Heart right ventricle (tissue), 16 donors: ENCODE measurements around the gene SGSM2. TPM values are rescaled to one million over a fixed set of nuclear protein-coding genes. Genes with fewer than 3 reads are reported as not detected.

ENCODE experiments used
- ATAC-seq, 8 donors: fragments of 200-7000 bp; cut with Tn5 transposase; one replicate each; pipeline ENCODE4 v1.9.1; 2020; ENCODE audit warnings: mild to moderate bottlenecking in 8 of 8, moderate library complexity in 8 of 8, moderate number of reproducible peaks in 1 of 8
- DNase-seq, 2 donors: peaks; one replicate each; pipeline ENCODE4 v3.0.0-alpha.2; 2020
- H3K27ac ChIP-seq, 10 donors: fragments of 200-600 bp; sonication (generic) in 2 of 10; one replicate each; pipeline versions ENCODE4 v1.5.0 to v1.8.0; 2020 to 2022; ENCODE audit warnings: mild to moderate bottlenecking in 3 of 10
- H3K27me3 ChIP-seq, 7 donors: fragments of 200-600 bp; one replicate each; pipeline ENCODE4 v1.8.0; 2021 to 2022; ENCODE audit warnings: mild to moderate bottlenecking in 2 of 7
- H3K36me3 ChIP-seq, 9 donors: fragments of 200-600 bp; sonication (generic) in 1 of 9; one replicate each; pipeline versions ENCODE4 v1.5.0 to v1.8.0; 2020 to 2022; ENCODE audit warnings: mild to moderate bottlenecking in 2 of 9
- H3K4me1 ChIP-seq, 9 donors: fragments of 200-600 bp; sonication (generic) in 1 of 9; one replicate each; pipeline versions ENCODE4 v1.5.0 to v1.8.0; 2020 to 2022; ENCODE audit warnings: mild to moderate bottlenecking in 4 of 9
- H3K4me3 ChIP-seq, 10 donors: fragments of 200-600 bp; sonication (generic) in 2 of 10; one replicate each; pipeline versions ENCODE4 v1.5.0 to v1.8.0; 2020 to 2022; ENCODE audit warnings: mild to moderate bottlenecking in 7 of 10, moderate library complexity in 2 of 10
- H3K9me3 ChIP-seq, 11 donors: fragments of 200-600 bp in 10 of 11; sonication (generic) in 2 of 11; one replicate each; pipeline versions ENCODE4 v1.5.0 to v1.8.0; 2013 to 2022; ENCODE audit warnings: mild to moderate bottlenecking in 2 of 11, control low read depth in 1 of 11, moderate library complexity in 1 of 11
- CTCF ChIP-seq, 9 donors: fragments of 200-600 bp; sonication (generic) in 2 of 9; IDR thresholded peaks; one replicate each; pipeline versions ENCODE4 v1.5.0 to v1.8.0; 2021 to 2022; ENCODE audit warnings: antibody characterized with exemption in 9 of 9, mild to moderate bottlenecking in 5 of 9, moderate library complexity in 1 of 9
- WGBS, 2 donors: extraction: QIAGEN DNeasy Blood & Tissue Kit; methylation state at CpG; one replicate each; pipeline ENCODE4 v1.1.7; 2013; ENCODE audit warnings: inconsistent platforms in 1 of 2; 5-methylcytosine and 5-hydroxymethylcytosine counted together
- intact Hi-C, 10 donors: fragments of 100-400 bp; cut with DNase I; formaldehyde crosslinking; loops; one replicate each; pipeline versions ENCODE4 v1.11.1 to v1.14.2; 2022
- polyA plus RNA-seq, 2 donors: library from polyadenylated mRNA; stranded (reverse); fragments of 200-250 nt; gene quantifications; one replicate each; pipeline ENCODE4 v1.2.3, GENCODE V29; 2013
- total RNA-seq, 10 donors: library from RNA; stranded (reverse); fragmentation: NEBNext Ultra II Directional in 3 of 10; extraction: Animal tissue kit (Norgen Biotek cat#: 25700) in 3 of 10; gene quantifications; one replicate each; pipeline versions ENCODE4 v1.2.1 to v1.2.4, GENCODE V29; 2021 to 2023
- donor health status: Arrhythmogenic right ventricular cardiomyopathy.
- donor health status: ischemic (EF 13 %, LVEDD 7.1; RV severe dilation, severe dysfunction).
- donor health status: healthy with polysubstance abuse.
- donor health status: DM: no; HTN: yes; CAD: no.
- donor health status: DM: no; HTN: no; CAD: no.
- donor health status: ischemic (EF 25% LVEDD 6.9; RV normal size, moderate dysfunction).
- donor health status: ischemic (EF 25% LVEDD 5.7; RV mildly dilated, moderate dysfunction).
- donor health status: healthy.
- donor health status: DM: yes; HTN: yes; CAD: no.
- donor health status: Ischemic cardiomyopathy.
- donor health status: ischemic (EF 35%, LVEDD 5.7; RV mildly dilated, moderate dysfunction).
- donor health status: nonischemic (EF 11% LVEDD 7.7; RV severe dilation, severe dysfunction).
- donor health status: DM: yes; HTN: yes; CAD: no.
- donor health status: PGD.
- donor health status: ischemic (EF 29% LVEDD 5.4; RV normal size, mild dysfunction).
- donor health status: nonischemic (EF 23%, LVEDD 6.1; RV moderate dilation, normal function).

Gene SGSM2
- total and polyA plus RNA-seq, 12 donors, result 21.0 to 75.1 (median 27.0) TPM

GRCh38 chr17:2369551-2370210, 32.4 kb downstream of the SGSM2 start:
- peak in 2 of 9 donors; percentile 4 to 10 for TF ChIP-seq CTCF (IDR thresholded peaks at IDR 0.05)
- 67 to 69% methylated on average over 20 of the region's 20 CpGs for WGBS, 2 donors
- intact Hi-C loops, result loop anchor here in 2 of 10 donors (10.0 kb wide), 1 partner anchor 45 kb away; no protein-coding TSS in a partner anchor
- Histone ChIP-seq H3K4me1 (peaks cover 14 to 35% (median 23%) of the 10 kb centered on the region in 9 donors), H3K4me3 (no peak overlapping the region), H3K36me3 (peaks cover 0 to 69% (median 0%) of the 10 kb centered on the region in 9 donors), H3K9me3 (no peaks in the 10 kb centered on the region), H3K27me3 (no peaks in the 10 kb centered on the region), H3K27ac (no peak overlapping the region)
- no peak for DNase-seq
- ATAC-seq, result peak in 4 of 8 donors; percentile 7 to 25 (median 10)

DNA sequence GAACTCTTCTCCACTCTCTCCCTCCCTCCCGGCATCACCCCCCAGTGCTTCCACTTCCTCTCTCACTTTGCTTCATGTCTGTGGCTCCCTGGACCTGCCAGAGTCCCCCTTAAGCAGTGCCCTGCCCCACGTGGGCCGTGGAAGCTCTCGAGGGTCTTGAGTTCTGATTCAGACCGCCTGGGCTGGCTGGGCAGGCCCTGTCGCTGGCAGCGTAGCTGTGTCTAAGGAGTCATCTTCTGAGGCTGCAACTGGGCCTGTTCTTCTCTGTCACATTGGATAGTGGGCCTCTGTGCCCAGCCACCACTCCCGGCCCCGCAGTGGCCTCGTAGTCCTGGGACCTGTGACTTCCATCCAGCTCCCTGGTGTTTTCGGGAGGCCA, 32.9 kb downstream of the SGSM2 start:
- Histone ChIP-seq H3K27me3 (no peaks in the 10 kb centered on the region), H3K4me1 (peaks cover 12 to 30% (median 19%) of the 10 kb centered on the region in 9 donors), H3K27ac (no peak overlapping the region), H3K4me3 (no peak overlapping the region), H3K9me3 (no peaks in the 10 kb centered on the region), H3K36me3 (peaks cover 0 to 70% (median 0%) of the 10 kb centered on the region in 9 donors)
- DNase-seq, result no peak
- TF ChIP-seq CTCF (IDR thresholded peaks at IDR 0.05), result no peak
- intact Hi-C loops, result no loop called here
- no peak for ATAC-seq
- 88 to 90% methylated on average over 11 of the region's 11 CpGs for WGBS, 2 donors

- ATAC-seq, result no peak
- DNase-seq, result no peak
- TF ChIP-seq CTCF (IDR thresholded peaks at IDR 0.05), result no peak
- no peaks in the 10 kb centered on the region for H3K9me3 ChIP-seq
- WGBS, 2 donors, result 95% methylated on average over 30 of the region's 30 CpGs
- H3K4me1 ChIP-seq, result peaks cover 12 to 30% (median 19%) of the 10 kb centered on the region in 9 donors
- H3K4me3 ChIP-seq, result no peak overlapping the region
- H3K36me3 ChIP-seq, result peaks cover 0 to 71% (median 3%) of the 10 kb centered on the region in 9 donors
- no peak overlapping the region for H3K27ac ChIP-seq
- H3K27me3 ChIP-seq, result no peaks in the 10 kb centered on the region
- intact Hi-C loops, result no loop called here
Observed at GRCh38 chr17:2371183-2372130, 34.2 kb downstream of the SGSM2 start.

GRCh38 chr17:2372180-2372579, 34.9 kb downstream of the SGSM2 start:
- no peak for DNase-seq
- WGBS, 2 donors, result 95 to 96% methylated on average over 25 to 26 of the region's 26 CpGs
- intact Hi-C loops, result no loop called here
- peaks cover 0 to 71% (median 3%) of the 10 kb centered on the region in 9 donors for H3K36me3 ChIP-seq
- peaks cover 12 to 30% (median 19%) of the 10 kb centered on the region in 9 donors for H3K4me1 ChIP-seq
- no peak overlapping the region for H3K27ac ChIP-seq
- no peak overlapping the region for H3K4me3 ChIP-seq
- no peaks in the 10 kb centered on the region for H3K27me3 ChIP-seq
- no peak for ATAC-seq
- TF ChIP-seq CTCF (IDR thresholded peaks at IDR 0.05), result no peak
- H3K9me3 ChIP-seq, result no peaks in the 10 kb centered on the region
